ENCODE measurements around the gene MAP4. TPM values are rescaled to one million over a fixed set of nuclear protein-coding genes. Genes with fewer than 3 reads are reported as not detected.
"Not testable (repeated sequence)": the region's sequence is repeated elsewhere in the genome, so short reads cannot be mapped to it uniquely, and the experiment has no call there.

Gene MAP4
- total RNA-seq, 1 donor from 2014 or later = 471 TPM

DNA sequence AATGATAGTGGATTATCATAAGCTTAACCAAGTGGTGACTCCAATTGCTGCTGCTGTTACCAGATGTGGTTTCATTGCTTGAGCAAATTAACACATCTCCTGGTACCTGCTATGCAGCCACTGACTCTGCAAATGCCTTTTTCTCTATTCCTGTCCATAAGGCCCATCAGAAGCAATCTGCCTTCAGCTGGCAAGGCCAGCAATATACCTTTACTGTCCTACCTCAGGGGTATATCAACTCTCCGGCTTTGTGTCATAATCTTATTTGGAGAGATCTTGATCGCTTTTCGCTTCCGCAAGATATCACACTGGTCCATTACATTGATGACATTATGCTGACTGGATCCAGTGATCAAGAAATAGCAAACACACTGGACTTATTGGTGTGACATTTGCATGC is 9.4 kb downstream of the MAP4 start:
- FAIRE-seq = not testable (repeated sequence)

DNA sequence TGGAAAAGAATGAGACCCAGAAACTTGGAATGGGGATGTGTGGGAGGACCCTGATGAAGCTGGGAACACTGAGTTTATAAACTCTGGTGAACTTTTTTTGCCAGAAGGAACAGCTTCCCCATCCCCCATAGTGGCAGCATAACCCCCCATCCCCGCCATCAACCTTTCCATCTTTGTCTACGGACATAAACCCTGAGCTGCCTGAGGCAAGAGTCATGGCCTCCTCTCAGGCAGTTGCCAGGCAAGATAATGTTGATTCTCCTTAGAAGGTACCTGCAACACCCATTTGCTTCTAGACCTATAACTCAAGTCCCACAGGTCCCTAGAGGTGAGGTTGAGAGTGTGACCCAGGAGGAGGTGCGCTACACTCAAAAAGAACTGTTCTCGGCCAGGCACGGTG is 11.5 kb downstream of the MAP4 start:
- Histone ChIP-seq H3K36me3 (ENCODE audit: insufficient read depth, low read length) (no peaks in the 10 kb centered on the region), H3K27ac (ENCODE audit: low read depth, low read length) (no peak overlapping the region), H2AFZ (ENCODE audit: low read depth, low read length) (no peak overlapping the region), H3K4me2 (ENCODE audit: low read length) (no peak overlapping the region), H3K79me2 (ENCODE audit: insufficient read depth, low read length) (peaks cover 93% of the 10 kb centered on the region), H3K9me3 (ENCODE audit: insufficient read depth, low read depth, low read length) (no peaks in the 10 kb centered on the region), H4K20me1 (ENCODE audit: insufficient read depth, low read length) (peaks cover 88% of the 10 kb centered on the region), H3K4me3 (ENCODE audit: insufficient read depth, low read depth, low read length) (no peak overlapping the region), H3K4me1 (ENCODE audit: insufficient read depth, low read length) (no peaks in the 10 kb centered on the region), H3K27me3 (ENCODE audit: insufficient read depth, low read length) (no peaks in the 10 kb centered on the region), H3K9ac (ENCODE audit: low read length) (no peak overlapping the region)
- H3K27ac Mint-ChIP-seq (ENCODE audit: unreplicated experiment) = no peak overlapping the region
- DNase-seq (ENCODE audit: low read depth) = no peak
- H3K27me3 Mint-ChIP-seq (ENCODE audit: low read depth, unreplicated experiment) = no peaks in the 10 kb centered on the region
- no peak for FAIRE-seq
- no peak overlapping the region for H3K4me3 Mint-ChIP-seq (ENCODE audit: unreplicated experiment)
- H3K9me3 Mint-ChIP-seq (ENCODE audit: unreplicated experiment) = no peaks in the 10 kb centered on the region
- H3K4me1 Mint-ChIP-seq (ENCODE audit: low read depth, unreplicated experiment) = peaks cover 18% of the 10 kb centered on the region
- peaks cover 33% of the 10 kb centered on the region for H3K36me3 Mint-ChIP-seq (ENCODE audit: low read depth, unreplicated experiment)
- TF ChIP-seq, protein P1, sequence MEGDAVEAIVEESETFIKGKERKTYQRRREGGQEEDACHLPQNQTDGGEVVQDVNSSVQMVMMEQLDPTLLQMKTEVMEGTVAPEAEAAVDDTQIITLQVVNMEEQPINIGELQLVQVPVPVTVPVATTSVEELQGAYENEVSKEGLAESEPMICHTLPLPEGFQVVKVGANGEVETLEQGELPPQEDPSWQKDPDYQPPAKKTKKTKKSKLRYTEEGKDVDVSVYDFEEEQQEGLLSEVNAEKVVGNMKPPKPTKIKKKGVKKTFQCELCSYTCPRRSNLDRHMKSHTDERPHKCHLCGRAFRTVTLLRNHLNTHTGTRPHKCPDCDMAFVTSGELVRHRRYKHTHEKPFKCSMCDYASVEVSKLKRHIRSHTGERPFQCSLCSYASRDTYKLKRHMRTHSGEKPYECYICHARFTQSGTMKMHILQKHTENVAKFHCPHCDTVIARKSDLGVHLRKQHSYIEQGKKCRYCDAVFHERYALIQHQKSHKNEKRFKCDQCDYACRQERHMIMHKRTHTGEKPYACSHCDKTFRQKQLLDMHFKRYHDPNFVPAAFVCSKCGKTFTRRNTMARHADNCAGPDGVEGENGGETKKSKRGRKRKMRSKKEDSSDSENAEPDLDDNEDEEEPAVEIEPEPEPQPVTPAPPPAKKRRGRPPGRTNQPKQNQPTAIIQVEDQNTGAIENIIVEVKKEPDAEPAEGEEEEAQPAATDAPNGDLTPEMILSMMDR (IDR thresholded peaks at IDR 0.05; ENCODE audit: insufficient read depth, low read depth, low read length) = no peak
- no peak for TF ChIP-seq EZH2 (IDR thresholded peaks at IDR 0.05; ENCODE audit: insufficient read depth, low read length)

More for the DNA sequence above, 9.4 kb downstream of the MAP4 start:
- H3K27me3 Mint-ChIP-seq (ENCODE audit: low read depth, unreplicated experiment); H3K9me3 Mint-ChIP-seq (ENCODE audit: unreplicated experiment); H3K4me1 ChIP-seq (ENCODE audit: insufficient read depth, low read length); DNase-seq (ENCODE audit: low read depth); H3K9me3 ChIP-seq (ENCODE audit: insufficient read depth, low read depth, low read length); H3K9ac ChIP-seq (ENCODE audit: low read length); H3K27ac ChIP-seq (ENCODE audit: low read depth, low read length); H3K27me3 ChIP-seq (ENCODE audit: insufficient read depth, low read length); H3K4me3 Mint-ChIP-seq (ENCODE audit: unreplicated experiment); H3K4me3 ChIP-seq (ENCODE audit: insufficient read depth, low read depth, low read length); H2AFZ ChIP-seq (ENCODE audit: low read depth, low read length); H3K36me3 ChIP-seq (ENCODE audit: insufficient read depth, low read length); H3K27ac Mint-ChIP-seq (ENCODE audit: unreplicated experiment); H3K4me2 ChIP-seq (ENCODE audit: low read length): not testable (repeated sequence)
- peaks cover 34% of the 10 kb centered on the region for H3K36me3 Mint-ChIP-seq (ENCODE audit: low read depth, unreplicated experiment)
- H4K20me1 ChIP-seq (ENCODE audit: insufficient read depth, low read length) = peaks cover 89% of the 10 kb centered on the region
- H3K4me1 Mint-ChIP-seq (ENCODE audit: low read depth, unreplicated experiment) = peaks cover 21% of the 10 kb centered on the region
- H3K79me2 ChIP-seq (ENCODE audit: insufficient read depth, low read length) = peaks cover 93% of the 10 kb centered on the region

DNA sequence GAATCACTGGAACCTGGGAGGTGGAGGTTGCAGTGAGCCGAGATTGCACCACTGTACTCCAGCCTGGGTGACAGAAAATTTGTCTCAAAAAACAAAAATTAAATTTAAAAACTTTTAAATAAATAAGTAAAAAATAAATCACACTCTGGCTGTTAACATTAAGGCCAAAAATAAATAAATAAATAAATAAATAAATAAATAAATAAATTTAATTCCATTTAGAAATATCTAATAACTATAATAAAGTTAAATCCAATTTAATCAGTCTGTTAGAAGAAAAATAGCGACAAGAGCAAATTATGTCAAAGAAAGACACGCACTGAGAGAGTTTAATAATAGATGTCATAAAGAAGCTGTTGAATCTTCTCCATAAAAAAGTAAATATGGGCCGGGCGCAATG is 13.4 kb downstream of the MAP4 start:
- DNase-seq (ENCODE audit: low read depth) (no peak), FAIRE-seq (no peak)
- Histone ChIP-seq H3K27ac (ENCODE audit: low read depth, low read length) (no peak overlapping the region), H3K4me3 (ENCODE audit: insufficient read depth, low read depth, low read length) (no peak overlapping the region), H3K9ac (ENCODE audit: low read length) (no peak overlapping the region), H4K20me1 (ENCODE audit: insufficient read depth, low read length) (peaks cover 88% of the 10 kb centered on the region), H3K36me3 (ENCODE audit: insufficient read depth, low read length) (peaks cover 8% of the 10 kb centered on the region), H3K9me3 (ENCODE audit: insufficient read depth, low read depth, low read length) (no peaks in the 10 kb centered on the region), H2AFZ (ENCODE audit: low read depth, low read length) (no peak overlapping the region), H3K27me3 (ENCODE audit: insufficient read depth, low read length) (no peaks in the 10 kb centered on the region), H3K4me1 (ENCODE audit: insufficient read depth, low read length) (no peaks in the 10 kb centered on the region), H3K4me2 (ENCODE audit: low read length) (no peak overlapping the region), H3K79me2 (ENCODE audit: insufficient read depth, low read length) (peaks cover 94% of the 10 kb centered on the region)
- H3K4me3 Mint-ChIP-seq (ENCODE audit: unreplicated experiment) = peak overlapping the region; percentile 27
- H3K9me3 Mint-ChIP-seq (ENCODE audit: unreplicated experiment) = no peaks in the 10 kb centered on the region
- H3K36me3 Mint-ChIP-seq (ENCODE audit: low read depth, unreplicated experiment) = peaks cover 32% of the 10 kb centered on the region
- no peaks in the 10 kb centered on the region for H3K27me3 Mint-ChIP-seq (ENCODE audit: low read depth, unreplicated experiment)
- H3K4me1 Mint-ChIP-seq (ENCODE audit: low read depth, unreplicated experiment) = peaks cover 27% of the 10 kb centered on the region
- H3K27ac Mint-ChIP-seq (ENCODE audit: unreplicated experiment) = peak overlapping the region; percentile 58
- no peak for TF ChIP-seq EZH2 (IDR thresholded peaks at IDR 0.05; ENCODE audit: insufficient read depth, low read length)
- TF ChIP-seq, protein P1 (IDR thresholded peaks at IDR 0.05; ENCODE audit: insufficient read depth, low read depth, low read length) = no peak

All from astrocyte (in vitro differentiated cells and primary cell).